ENCODE measurements around the gene PTPRG. TPM values are rescaled to one million over a fixed set of nuclear protein-coding genes. Genes with fewer than 3 reads are reported as not detected.

Gene PTPRG
- total RNA-seq, 1 donor from 2014 or later: 25.2 TPM

GRCh38 chr3:61946570-61947324 lies 385.4 kb downstream of the PTPRG start:
- Histone ChIP-seq H3K27me3 (ENCODE audit: control insufficient read depth, insufficient read depth, low read length) (no peaks in the 10 kb centered on the region), H3K4me3 (ENCODE audit: low read depth, low read length) (no peak overlapping the region), H3K36me3 (ENCODE audit: control insufficient read depth, insufficient read depth, low read length) (no peaks in the 10 kb centered on the region)
- TF ChIP-seq CTCF (IDR thresholded peaks at IDR 0.05; ENCODE audit: insufficient read depth, low read length, poor library complexity, severe bottlenecking): no peak
- no peak for DNase-seq (ENCODE audit: low read depth)

- Histone ChIP-seq H3K36me3 (ENCODE audit: control insufficient read depth, insufficient read depth, low read length) (no peaks in the 10 kb centered on the region), H3K27me3 (ENCODE audit: control insufficient read depth, insufficient read depth, low read length) (no peaks in the 10 kb centered on the region), H3K4me3 (ENCODE audit: low read depth, low read length) (no peak overlapping the region)
- no peak for TF ChIP-seq CTCF (IDR thresholded peaks at IDR 0.05; ENCODE audit: insufficient read depth, low read length, poor library complexity, severe bottlenecking)
- no peak for DNase-seq (ENCODE audit: low read depth)
Observed at GRCh38 chr3:61947456-61947855, 386.1 kb downstream of the PTPRG start.

- Histone ChIP-seq H3K36me3 (ENCODE audit: control insufficient read depth, insufficient read depth, low read length) (no peaks in the 10 kb centered on the region), H3K4me3 (ENCODE audit: low read depth, low read length) (no peak overlapping the region), H3K27me3 (ENCODE audit: control insufficient read depth, insufficient read depth, low read length) (no peaks in the 10 kb centered on the region)
- no peak for TF ChIP-seq CTCF (IDR thresholded peaks at IDR 0.05; ENCODE audit: insufficient read depth, low read length, poor library complexity, severe bottlenecking)
- DNase-seq (ENCODE audit: low read depth): no peak
Observed at GRCh38 chr3:61948699-61949305, 387.4 kb downstream of the PTPRG start.

GRCh38 chr3:61954097-61954540 lies 392.7 kb downstream of the PTPRG start:
- Histone ChIP-seq H3K27me3 (ENCODE audit: control insufficient read depth, insufficient read depth, low read length) (no peaks in the 10 kb centered on the region), H3K4me3 (ENCODE audit: low read depth, low read length) (no peak overlapping the region), H3K36me3 (ENCODE audit: control insufficient read depth, insufficient read depth, low read length) (no peaks in the 10 kb centered on the region)
- no peak for TF ChIP-seq CTCF (IDR thresholded peaks at IDR 0.05; ENCODE audit: insufficient read depth, low read length, poor library complexity, severe bottlenecking)
- DNase-seq (ENCODE audit: low read depth): no peak

- H3K4me3 ChIP-seq (ENCODE audit: low read depth, low read length): no peak overlapping the region
- H3K36me3 ChIP-seq (ENCODE audit: control insufficient read depth, insufficient read depth, low read length): no peaks in the 10 kb centered on the region
- H3K27me3 ChIP-seq (ENCODE audit: control insufficient read depth, insufficient read depth, low read length): no peaks in the 10 kb centered on the region
- TF ChIP-seq CTCF (IDR thresholded peaks at IDR 0.05; ENCODE audit: insufficient read depth, low read length, poor library complexity, severe bottlenecking): no peak
- DNase-seq (ENCODE audit: low read depth): no peak
Observed at GRCh38 chr3:61955483-61955882, 394.1 kb downstream of the PTPRG start.
